Brain microvascular endothelial cell (primary cell): Measurements from ENCODE around the gene CNFN.

Source experiments
- DNase-seq: peaks from one replicate; pipeline ENCODE4 v3.0.0-alpha.2; 2020
- H3K27ac ChIP-seq: fragments of 250-450 bp; sonication (Bioruptor Pico); 2 replicates; pipeline ENCODE4 v1.5.1; 2020; ENCODE audit warnings: mild to moderate bottlenecking, moderate library complexity
- H3K27me3 ChIP-seq: fragments of 250-450 bp; sonication (Bioruptor Pico); replicated peaks from 2 replicates; pipeline ENCODE4 v1.5.1; 2020; ENCODE audit warnings: mild to moderate bottlenecking
- H3K36me3 ChIP-seq: fragments of 250-450 bp; sonication (Bioruptor Pico); replicated peaks from 2 replicates; pipeline ENCODE4 v1.5.1; 2020; ENCODE audit warnings: mild to moderate bottlenecking
- H3K4me3 ChIP-seq: 2 replicates; pipeline ENCODE4 v1.5.1; 2011; ENCODE audit warnings: low read depth, mild to moderate bottlenecking, control low read depth, low read length, moderate library complexity
- in situ Hi-C: cut with HindIII; loops from 2 replicates; pipeline ENCODE4 v1.10.0; 2017; ENCODE audit warnings: low sequenced_read_pairs, low pct_ligation_motif_present
- TF ChIP-seq, protein P1 (sequence below): IDR thresholded peaks from 2 replicates; pipeline ENCODE4 v1.5.1; 2011; ENCODE audit warnings: low read depth, mild to moderate bottlenecking, moderate library complexity, low read length, control low read depth, inconsistent platforms; ENCODE audit errors: missing control alignments

Gene CNFN

DNA sequence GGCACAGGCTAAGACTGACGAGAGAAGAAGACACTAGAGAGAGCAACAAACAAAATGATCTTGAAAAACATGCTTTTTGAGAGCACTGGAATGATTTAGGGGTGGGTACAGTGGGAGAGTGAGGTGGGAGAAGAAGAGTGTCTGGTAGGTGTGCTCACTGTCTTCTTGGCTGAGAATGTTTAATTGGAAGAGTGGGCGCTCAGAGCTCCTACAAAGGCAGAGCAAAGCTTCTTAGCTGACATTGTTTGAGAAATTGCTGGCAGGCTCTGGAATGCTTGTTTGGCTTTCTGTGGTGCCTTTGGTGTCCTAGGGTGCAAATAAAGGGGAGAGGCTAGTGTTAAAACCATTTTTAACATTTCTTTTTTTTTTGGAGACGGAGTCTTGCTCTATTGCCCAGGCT is 38.6 kb upstream of the CNFN start:
- Histone ChIP-seq H3K27ac (no peak overlapping the region), H3K36me3 (no peaks in the 10 kb centered on the region), H3K27me3 (no peaks in the 10 kb centered on the region), H3K4me3 (no peak overlapping the region)
- TF ChIP-seq, protein P1, sequence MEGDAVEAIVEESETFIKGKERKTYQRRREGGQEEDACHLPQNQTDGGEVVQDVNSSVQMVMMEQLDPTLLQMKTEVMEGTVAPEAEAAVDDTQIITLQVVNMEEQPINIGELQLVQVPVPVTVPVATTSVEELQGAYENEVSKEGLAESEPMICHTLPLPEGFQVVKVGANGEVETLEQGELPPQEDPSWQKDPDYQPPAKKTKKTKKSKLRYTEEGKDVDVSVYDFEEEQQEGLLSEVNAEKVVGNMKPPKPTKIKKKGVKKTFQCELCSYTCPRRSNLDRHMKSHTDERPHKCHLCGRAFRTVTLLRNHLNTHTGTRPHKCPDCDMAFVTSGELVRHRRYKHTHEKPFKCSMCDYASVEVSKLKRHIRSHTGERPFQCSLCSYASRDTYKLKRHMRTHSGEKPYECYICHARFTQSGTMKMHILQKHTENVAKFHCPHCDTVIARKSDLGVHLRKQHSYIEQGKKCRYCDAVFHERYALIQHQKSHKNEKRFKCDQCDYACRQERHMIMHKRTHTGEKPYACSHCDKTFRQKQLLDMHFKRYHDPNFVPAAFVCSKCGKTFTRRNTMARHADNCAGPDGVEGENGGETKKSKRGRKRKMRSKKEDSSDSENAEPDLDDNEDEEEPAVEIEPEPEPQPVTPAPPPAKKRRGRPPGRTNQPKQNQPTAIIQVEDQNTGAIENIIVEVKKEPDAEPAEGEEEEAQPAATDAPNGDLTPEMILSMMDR: no peak
- in situ Hi-C loops: no loop called here
- no peak for DNase-seq

DNA sequence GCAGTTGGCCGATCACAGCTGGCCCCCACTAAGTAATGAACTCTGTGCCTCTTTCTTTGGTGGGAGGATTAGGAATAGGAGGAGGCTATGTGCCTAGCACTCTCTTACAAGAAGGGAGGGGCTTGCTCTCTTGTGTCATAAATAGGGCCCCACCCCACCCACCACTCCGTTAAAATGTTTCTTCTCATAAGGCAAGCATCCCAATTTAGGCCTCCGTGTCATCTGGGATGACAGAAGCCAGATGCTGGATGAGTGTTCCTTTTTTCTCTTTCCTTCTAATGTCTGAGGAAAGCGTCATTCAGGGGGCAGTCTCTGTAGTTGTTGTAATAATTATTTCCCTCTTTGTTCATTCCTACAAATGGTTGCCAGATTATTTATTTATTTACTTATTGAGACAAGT is 37.2 kb upstream of the CNFN start, which contains the start of gene LIPE:
LIPE (minus strand) TSS at position 76 of the 400 bp plus-strand sequence. CDS start 239 bp downstream, outside the sequence.
- no peak within 1 kb of the TSS for H3K27ac ChIP-seq

DNA sequence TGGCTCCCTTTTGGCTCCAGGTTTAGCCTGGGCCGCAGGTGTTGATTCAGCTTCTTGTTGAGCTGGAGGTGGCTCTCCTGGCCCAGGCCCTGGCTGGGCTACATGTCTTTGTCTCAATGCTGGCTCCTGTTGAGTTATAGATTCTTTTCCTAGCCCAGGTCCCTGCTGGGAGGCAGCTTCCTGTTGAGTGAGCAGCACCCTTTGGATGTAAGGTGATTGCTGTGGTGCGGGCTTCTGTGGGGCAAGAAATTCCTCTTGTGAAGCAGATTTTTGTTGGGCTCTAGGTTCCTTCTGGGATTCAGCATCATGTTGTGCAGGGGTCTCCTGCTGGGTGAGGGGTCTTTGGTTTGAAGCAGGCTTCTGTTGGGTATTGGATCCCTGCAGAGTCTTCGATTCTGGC is 36.5 kb upstream of the CNFN start:
- Histone ChIP-seq H3K4me3 (no peak overlapping the region), H3K36me3 (no peaks in the 10 kb centered on the region), H3K27ac (no peak overlapping the region), H3K27me3 (no peaks in the 10 kb centered on the region)
- in situ Hi-C loops: no loop called here
- TF ChIP-seq, protein P1: no peak
- no peak for DNase-seq

More for the DNA sequence above, 37.2 kb upstream of the CNFN start, which contains the start of gene LIPE:
- no peaks in the 10 kb centered on the region for H3K27me3 ChIP-seq
- no peak for DNase-seq
- in situ Hi-C loops: no loop called here
- no peaks in the 10 kb centered on the region for H3K36me3 ChIP-seq
- H3K4me3 ChIP-seq: no peak within 1 kb of the TSS
- TF ChIP-seq, protein P1: no peak

DNA sequence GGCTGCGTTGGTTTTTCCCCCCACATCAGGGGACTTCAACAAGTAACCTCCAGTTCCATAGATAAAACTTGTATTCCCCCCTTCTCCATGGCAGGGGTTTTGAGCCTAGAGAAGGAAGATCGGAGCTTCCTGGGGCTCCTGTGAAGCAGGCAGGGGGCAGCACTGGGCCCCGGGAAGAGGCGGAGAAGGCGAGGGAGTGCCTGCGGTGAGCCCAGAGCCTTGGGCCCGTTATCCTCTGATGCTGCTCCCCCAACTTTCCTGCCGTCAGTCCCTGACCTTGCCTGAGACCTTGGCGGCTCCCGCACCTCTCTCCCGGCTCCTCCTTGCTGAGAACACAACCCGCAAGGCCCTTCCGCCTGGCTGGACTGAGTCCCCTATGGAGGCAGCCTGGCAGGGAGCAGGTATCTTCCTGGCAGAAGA is 34.6 kb upstream of the CNFN start:
- H3K36me3 ChIP-seq: no peaks in the 10 kb centered on the region
- no peak overlapping the region for H3K4me3 ChIP-seq
- DNase-seq: no peak
- TF ChIP-seq, protein P1: peak; percentile 25
- H3K27me3 ChIP-seq: no peaks in the 10 kb centered on the region
- H3K27ac ChIP-seq: no peak overlapping the region
- in situ Hi-C loops: no loop called here

DNA sequence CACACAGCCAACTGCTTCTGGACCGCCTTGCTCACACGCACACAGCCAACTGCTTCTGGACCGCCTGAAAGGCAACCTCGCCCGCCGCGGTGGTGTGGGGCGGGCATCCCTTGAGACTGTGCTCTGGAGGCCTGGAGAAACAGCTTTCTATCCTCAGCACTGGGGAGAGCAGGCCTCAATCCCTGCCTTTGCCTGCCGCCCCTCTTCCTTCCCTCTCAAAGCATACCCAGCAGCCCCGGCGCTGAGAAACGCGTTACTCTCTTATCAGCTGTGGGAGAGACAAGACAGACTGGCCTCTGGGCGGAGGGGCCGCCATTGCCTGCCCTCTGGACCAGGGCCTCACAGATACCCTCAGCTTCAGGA is 34.2 kb upstream of the CNFN start:
- Histone ChIP-seq H3K27ac (no peak overlapping the region), H3K36me3 (no peaks in the 10 kb centered on the region), H3K4me3 (no peak overlapping the region), H3K27me3 (no peaks in the 10 kb centered on the region)
- DNase-seq: no peak
- TF ChIP-seq, protein P1: no peak
- in situ Hi-C loops: no loop called here

DNA sequence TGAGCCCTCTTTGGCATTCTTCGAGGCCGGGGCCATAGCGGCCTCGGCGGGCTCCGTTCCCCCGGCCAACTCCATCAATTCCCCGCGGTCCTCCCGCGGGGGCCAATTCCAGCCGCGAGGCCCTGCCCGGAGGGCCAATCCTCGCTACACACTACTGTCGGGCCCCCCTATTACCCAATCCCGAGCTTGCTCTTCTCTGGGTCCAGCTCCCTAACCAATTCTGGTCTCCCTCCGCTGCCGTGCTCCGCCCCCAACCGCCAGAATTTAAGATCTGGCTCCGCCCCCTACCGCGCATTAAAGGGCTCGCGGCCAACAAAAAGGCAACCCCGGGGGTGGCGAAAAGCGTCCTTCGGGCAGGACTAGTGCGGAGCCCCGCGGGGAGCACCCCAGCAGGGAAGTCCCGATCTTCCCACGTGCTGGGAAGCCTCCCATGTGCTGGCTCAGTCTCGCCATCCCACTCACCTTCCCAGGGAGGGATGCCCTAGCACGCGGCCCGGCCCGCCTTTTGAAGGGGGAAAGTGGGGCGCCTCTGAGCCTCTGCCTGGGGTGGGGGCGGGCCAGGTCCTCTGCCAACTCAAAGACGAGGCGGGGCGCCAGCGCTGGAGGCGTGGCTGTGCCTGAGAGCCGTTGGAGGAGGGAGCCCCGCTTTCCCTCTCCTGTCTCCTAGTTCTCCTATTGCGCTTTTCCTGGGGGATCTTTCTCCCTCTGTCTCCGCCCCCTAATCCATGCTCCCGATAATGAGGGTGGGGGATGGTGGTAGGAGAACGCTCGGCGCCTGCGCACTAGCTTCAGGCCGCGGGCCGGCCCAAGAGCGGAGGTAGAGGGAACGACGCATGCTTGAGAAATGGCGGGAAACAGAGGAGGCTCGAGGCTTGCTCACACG is 33.6 kb upstream of the CNFN start:
- Histone ChIP-seq H3K36me3 (no peaks in the 10 kb centered on the region), H3K4me3 (peak overlapping the region; percentile 69), H3K27me3 (no peaks in the 10 kb centered on the region), H3K27ac (no peak overlapping the region)
- TF ChIP-seq, protein P1: no peak
- in situ Hi-C loops: no loop called here
- peak; percentile 91 for DNase-seq
